H9 (cell line): ENCODE measurements around the gene CHST5. TPM values are rescaled to one million over a fixed set of nuclear protein-coding genes. Genes with fewer than 3 reads are reported as not detected.

Experiments used
- DNase-seq: peaks from one replicate; pipeline ENCODE4 v3.0.0-alpha.2; 2017
- H2AFZ ChIP-seq: one replicate; pipeline ENCODE4 v1.6.1; 2013; ENCODE audit warnings: mild to moderate bottlenecking, low read length, control low read depth, moderate library complexity
- H2AK5ac ChIP-seq: 2 replicates; pipeline ENCODE4 v1.6.1; 2013; ENCODE audit warnings: low read length, control low read depth, mixed read lengths; ENCODE audit not compliant: insufficient read length
- H2BK120ac ChIP-seq: one replicate; pipeline ENCODE4 v1.6.1; 2013; ENCODE audit warnings: low read depth, mild to moderate bottlenecking, low read length, control low read depth, inconsistent platforms; ENCODE audit not compliant: poor library complexity, severe bottlenecking
- H2BK12ac ChIP-seq: 2 replicates; pipeline ENCODE4 v1.6.1; 2013; ENCODE audit warnings: low read length, control low read depth, mixed read lengths, low read depth; ENCODE audit not compliant: insufficient read length
- H2BK15ac ChIP-seq: 2 replicates; pipeline ENCODE4 v1.6.1; 2013; ENCODE audit warnings: low read depth, low read length, control low read depth
- H2BK20ac ChIP-seq: one replicate; pipeline ENCODE4 v1.6.1; 2013; ENCODE audit warnings: low read depth, mild to moderate bottlenecking, low read length, control low read depth, inconsistent platforms; ENCODE audit not compliant: poor library complexity, severe bottlenecking
- H2BK5ac ChIP-seq: 2 replicates; pipeline ENCODE4 v1.6.1; 2013; ENCODE audit warnings: low read length, control low read depth, mixed read lengths; ENCODE audit not compliant: insufficient read length
- H3K14ac ChIP-seq: 2 replicates; pipeline ENCODE4 v1.6.1; 2013; ENCODE audit warnings: low read length, control low read depth; ENCODE audit not compliant: insufficient read depth
- H3K18ac ChIP-seq: 2 replicates; pipeline ENCODE4 v1.6.1; 2013; ENCODE audit warnings: low read depth, mild to moderate bottlenecking, mixed read lengths, low read length, control low read depth; ENCODE audit not compliant: insufficient read length
- H3K23ac ChIP-seq: 2 replicates; pipeline ENCODE4 v1.6.1; 2013; ENCODE audit warnings: low read length, control low read depth, mixed read lengths, low read depth; ENCODE audit not compliant: insufficient read length
- H3K23me2 ChIP-seq: 2 replicates; pipeline ENCODE4 v1.6.1; 2013; ENCODE audit warnings: low read depth, mild to moderate bottlenecking, mixed read lengths, low read length, control low read depth; ENCODE audit not compliant: insufficient read length, poor library complexity, severe bottlenecking
- H3K27ac ChIP-seq: 2 replicates; pipeline ENCODE4 v1.5.1; 2013; ENCODE audit warnings: low read length, control low read depth, mixed read lengths, low read depth; ENCODE audit not compliant: insufficient read length
- H3K27me3 ChIP-seq: 2 replicates; pipeline ENCODE4 v1.6.1; 2013; ENCODE audit warnings: low read length, control low read depth, inconsistent platforms; ENCODE audit not compliant: insufficient read depth
- H3K4ac ChIP-seq: 2 replicates; pipeline ENCODE4 v1.6.1; 2013; ENCODE audit warnings: low read depth, mild to moderate bottlenecking, control low read depth, inconsistent platforms, low read length, moderate library complexity
- H3K4me1 ChIP-seq: 2 replicates; pipeline ENCODE4 v1.6.1; 2013; ENCODE audit warnings: low read length, control low read depth, inconsistent platforms; ENCODE audit not compliant: insufficient read depth
- H3K4me2 ChIP-seq: 2 replicates; pipeline ENCODE4 v1.6.1; 2013; ENCODE audit warnings: low read length, control low read depth, mixed read lengths; ENCODE audit not compliant: insufficient read length, insufficient read depth
- H3K56ac ChIP-seq: 2 replicates; pipeline ENCODE4 v1.6.1; 2013; ENCODE audit warnings: low read depth, mild to moderate bottlenecking, mixed read lengths, low read length, control low read depth; ENCODE audit not compliant: insufficient read length
- H3K79me1 ChIP-seq: 2 replicates; pipeline ENCODE4 v1.6.1; 2013; ENCODE audit warnings: low read depth, mild to moderate bottlenecking, moderate library complexity, low read length, control low read depth, inconsistent platforms; ENCODE audit not compliant: insufficient read depth, poor library complexity, severe bottlenecking
- H3K79me2 ChIP-seq: 2 replicates; pipeline ENCODE4 v1.6.1; 2013; ENCODE audit warnings: low read length, control low read depth, inconsistent platforms; ENCODE audit not compliant: insufficient read depth
- H3K9ac ChIP-seq: 2 replicates; pipeline ENCODE4 v1.6.1; 2013; ENCODE audit warnings: low read length, control low read depth, mixed read lengths; ENCODE audit not compliant: insufficient read length; ENCODE audit errors: extremely low read depth
- H3K9me3 ChIP-seq: one replicate; pipeline ENCODE4 v1.6.1; 2013; ENCODE audit warnings: low read depth, low read length, inconsistent platforms; ENCODE audit not compliant: control insufficient read depth
- H3T11ph ChIP-seq: one replicate; pipeline ENCODE4 v1.6.1; 2013; ENCODE audit warnings: mild to moderate bottlenecking, low read length, control low read depth, inconsistent platforms
- H4K20me1 ChIP-seq: one replicate; pipeline ENCODE4 v1.6.1; 2013; ENCODE audit not compliant: control insufficient read depth, insufficient read length, insufficient read depth
- H4K5ac ChIP-seq: 2 replicates; pipeline ENCODE4 v1.6.1; 2013; ENCODE audit warnings: low read depth, mild to moderate bottlenecking, mixed read lengths, low read length, control low read depth; ENCODE audit not compliant: insufficient read length
- H4K8ac ChIP-seq: replicated peaks from 2 replicates; pipeline ENCODE4 v1.6.1; 2013; ENCODE audit warnings: low read length, control low read depth, mixed read lengths, low read depth; ENCODE audit not compliant: insufficient read length
- H4K91ac ChIP-seq: 2 replicates; pipeline ENCODE4 v1.6.1; 2013; ENCODE audit warnings: low read depth, mild to moderate bottlenecking, moderate library complexity, mixed read lengths, low read length, control low read depth; ENCODE audit not compliant: insufficient read length
- H3K27ac Mint-ChIP-seq, 3 experiments: 2 replicates in 2 of 3; 3 replicates in 1 of 3; pipeline ENCODE4 v1.8.0; 2020 to 2021; ENCODE audit warnings: mixed read lengths in 3 of 3, mild to moderate bottlenecking in 1 of 3, moderate library complexity in 1 of 3
- H3K27me3 Mint-ChIP-seq: 2 replicates; pipeline ENCODE4 v1.8.0; 2021; ENCODE audit warnings: low read depth, mild to moderate bottlenecking, moderate library complexity, mixed read lengths
- H3K36me3 Mint-ChIP-seq, 3 experiments: 2 replicates in 2 of 3; 3 replicates in 1 of 3; pipeline ENCODE4 v1.8.0; 2020 to 2021; ENCODE audit warnings: low read depth in 3 of 3, mixed read lengths in 3 of 3; ENCODE audit not compliant: insufficient read depth in 1 of 3
- H3K4me1 Mint-ChIP-seq, 2 experiments: 2 replicates each; pipeline ENCODE4 v1.8.0; 2020; ENCODE audit warnings: mixed read lengths in 2 of 2
- H3K4me3 Mint-ChIP-seq, 2 experiments: 2 replicates in 1 of 2; 3 replicates in 1 of 2; pipeline ENCODE4 v1.8.0; 2020 to 2021; ENCODE audit warnings: mild to moderate bottlenecking in 2 of 2, mixed read lengths in 2 of 2, moderate library complexity in 1 of 2
- H3K9me3 Mint-ChIP-seq, 2 experiments: 2 replicates in 1 of 2; 3 replicates in 1 of 2; pipeline ENCODE4 v1.8.0; 2020; ENCODE audit warnings: mild to moderate bottlenecking in 2 of 2, mixed read lengths in 2 of 2, moderate library complexity in 1 of 2
- CTCF ChIP-seq: fragments of 200-600 bp; sonication (generic); conservative IDR thresholded peaks from 3 replicates; pipeline ENCODE4 v1.8.0; 2021; ENCODE audit warnings: antibody characterized with exemption, mild to moderate bottlenecking
- WGBS: extraction: QIAGEN DNeasy Blood & Tissue Kit; methylation state at CpG from one replicate; pipeline ENCODE4 v1.1.7; 2013; ENCODE audit warnings: missing lambda C conversion rate, low lambda C conversion rate, mixed read lengths; ENCODE audit not compliant: insufficient read length; ENCODE audit errors: extremely low coverage; 5-methylcytosine and 5-hydroxymethylcytosine counted together
- total RNA-seq: library from RNA; stranded (reverse); gene quantifications from 2 replicates; pipeline ENCODE4 v1.2.1, GENCODE V29; 2021

The CHST5 gene
- total RNA-seq, 1 experiment from 2014 or later: not detected

- no peak overlapping the region for H3K4me2 ChIP-seq
- H2BK15ac ChIP-seq: no peak overlapping the region
- no peak overlapping the region for H3K4me3 Mint-ChIP-seq
- no peak for DNase-seq
- no peak overlapping the region for H4K5ac ChIP-seq
- H3K27me3 Mint-ChIP-seq: no peaks in the 10 kb centered on the region; the same call in none of the 2 replicates
- no peak for TF ChIP-seq CTCF
- H4K8ac ChIP-seq: no peak overlapping the region
- no peaks in the 10 kb centered on the region for H3K79me1 ChIP-seq
- no peak overlapping the region for H2BK5ac ChIP-seq
- H3K9ac ChIP-seq: no peak overlapping the region
- no peak overlapping the region for H3K56ac ChIP-seq
- no peak overlapping the region for H3K18ac ChIP-seq
- no peak overlapping the region for H2BK120ac ChIP-seq
- H4K20me1 ChIP-seq: no peaks in the 10 kb centered on the region
- no peaks in the 10 kb centered on the region; a peak in 1 of 4 replicates for H3K4me1 Mint-ChIP-seq
- no peaks in the 10 kb centered on the region for H3K27me3 ChIP-seq
- no peak overlapping the region for H3K14ac ChIP-seq
- WGBS: no CpG with 5 or more reads among the region's 3 CpGs
- H3K27ac ChIP-seq: no peak overlapping the region
- H4K91ac ChIP-seq: no peak overlapping the region
- H3K4me1 ChIP-seq: no peaks in the 10 kb centered on the region
- H3K36me3 Mint-ChIP-seq: no peaks in the 10 kb centered on the region
- H3T11ph ChIP-seq: no peak overlapping the region
- no peaks in the 10 kb centered on the region; a peak in 1 of 5 replicates for H3K9me3 Mint-ChIP-seq
- H3K9me3 ChIP-seq: no peaks in the 10 kb centered on the region
- H3K23ac ChIP-seq: no peak overlapping the region
- no peak overlapping the region for H2AK5ac ChIP-seq
- H3K23me2 ChIP-seq: no peaks in the 10 kb centered on the region
- H3K4ac ChIP-seq: no peak overlapping the region
- H2BK20ac ChIP-seq: no peak overlapping the region
- no peak overlapping the region for H2BK12ac ChIP-seq
- no peak overlapping the region for H3K27ac Mint-ChIP-seq
- no peak overlapping the region for H2AFZ ChIP-seq
- no peaks in the 10 kb centered on the region for H3K79me2 ChIP-seq
These were observed 29.8 kb downstream of the CHST5 start for GRCh38 chr16:75506107-75506506.
